CD8-positive, alpha-beta memory T cell (primary cell): ENCODE data around the gene SMIM31. TPM values are rescaled to one million over a fixed set of nuclear protein-coding genes. Genes with fewer than 3 reads are reported as not detected.

Experiments
- CTCF ChIA-PET: fragments of 350-600 bp; sonication (Branson Sonifier 250); formaldehyde crosslinking; loops from one replicate; lab custom pipeline; 2021; ENCODE audit warnings: antibody characterized with exemption; lab: Charles Lee
- POLR2A ChIA-PET: fragments of 350-600 bp; sonication (Branson Sonifier 250); formaldehyde crosslinking; loops from one replicate; lab custom pipeline; 2021; ENCODE audit warnings: antibody characterized with exemption; lab: Charles Lee
- DNase-seq, 5 donors: peaks; one replicate each; pipeline versions ENCODE4 v3.0.0 to v3.0.0-alpha.2; 2020 to 2022; ENCODE audit warnings: mixed read lengths in 1 of 5
- H3K27ac ChIP-seq: one replicate; pipeline ENCODE4 v1.7.0; 2013; ENCODE audit warnings: low read depth, mild to moderate bottlenecking, low read length, moderate library complexity
- H3K27me3 ChIP-seq: 2 replicates; pipeline ENCODE4 v1.7.0; 2013; ENCODE audit warnings: low read length, mild to moderate bottlenecking; ENCODE audit not compliant: insufficient read depth, poor library complexity, severe bottlenecking
- H3K36me3 ChIP-seq: 2 replicates; pipeline ENCODE4 v1.7.0; 2013; ENCODE audit warnings: mild to moderate bottlenecking, low read length, moderate library complexity; ENCODE audit not compliant: insufficient read depth
- H3K4me1 ChIP-seq: 2 replicates; pipeline ENCODE4 v1.7.0; 2013; ENCODE audit warnings: mild to moderate bottlenecking, low read length, moderate library complexity; ENCODE audit not compliant: insufficient read depth
- H3K4me3 ChIP-seq: 2 replicates; pipeline ENCODE4 v1.7.0; 2013; ENCODE audit warnings: mild to moderate bottlenecking, low read length
- H3K9me3 ChIP-seq: 2 replicates; pipeline ENCODE4 v1.7.0; 2013; ENCODE audit warnings: mild to moderate bottlenecking, low read length
- H3K27ac Mint-ChIP-seq, 8 donors: one replicate each; pipeline ENCODE4 v1.8.0; 2020 to 2021; ENCODE audit warnings: mixed read lengths in 8 of 8, mild to moderate bottlenecking in 6 of 8, inconsistent platforms in 3 of 8, moderate library complexity in 3 of 8
- H3K27me3 Mint-ChIP-seq, 2 donors: one replicate each; pipeline ENCODE4 v1.8.0; 2020 to 2021; ENCODE audit warnings: mixed read lengths in 2 of 2, mild to moderate bottlenecking in 1 of 2, moderate library complexity in 1 of 2
- H3K36me3 Mint-ChIP-seq, 3 donors: one replicate each; pipeline ENCODE4 v1.8.0; 2020 to 2021; ENCODE audit warnings: mixed read lengths in 3 of 3, inconsistent platforms in 1 of 3, mild to moderate bottlenecking in 1 of 3
- H3K4me1 Mint-ChIP-seq, 3 donors: one replicate each; pipeline ENCODE4 v1.8.0; 2020 to 2021; ENCODE audit warnings: mixed read lengths in 3 of 3, inconsistent platforms in 1 of 3, mild to moderate bottlenecking in 1 of 3
- H3K4me3 Mint-ChIP-seq, 7 donors: one replicate each; pipeline ENCODE4 v1.8.0; 2020 to 2021; ENCODE audit warnings: mixed read lengths in 7 of 7, mild to moderate bottlenecking in 6 of 7, moderate library complexity in 4 of 7, inconsistent platforms in 2 of 7
- H3K9me3 Mint-ChIP-seq, 5 donors: one replicate each; pipeline ENCODE4 v1.8.0; 2020 to 2022; ENCODE audit warnings: mixed read lengths in 5 of 5, mild to moderate bottlenecking in 3 of 5, moderate library complexity in 2 of 5, inconsistent platforms in 1 of 5
- polyA plus RNA-seq: library from polyadenylated mRNA; unstranded; fragments of 300-500 nt; fragmentation: Illumina TruSeq; gene quantifications from one replicate; pipeline ENCODE4 v1.2.3, GENCODE V29; 2021
- total RNA-seq, 2 experiments: library from RNA; stranded (reverse); gene quantifications; one replicate each; pipeline ENCODE4 v1.2.3, GENCODE V29; 2021

SMIM31 gene
- total and polyA plus RNA-seq, 3 experiments from 2014 or later, result not detected

DNA sequence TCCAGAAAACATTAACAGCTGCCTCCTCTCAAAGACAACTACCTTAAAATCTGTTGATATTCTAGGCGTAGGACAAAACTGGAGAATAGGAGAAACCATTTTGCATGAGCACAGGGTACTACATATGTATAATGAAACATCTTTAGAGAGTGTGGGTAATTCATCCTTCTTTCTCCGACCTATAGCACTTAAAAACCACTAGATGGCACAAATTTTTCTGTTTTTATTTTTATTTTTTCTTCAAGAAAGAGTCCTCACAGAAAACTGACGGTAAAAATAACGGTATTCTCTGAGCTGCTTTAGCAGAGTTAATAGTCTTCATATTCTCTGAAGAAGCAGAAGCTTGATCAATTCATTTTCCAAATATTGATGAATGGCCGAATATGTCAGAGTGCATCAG is 14.6 kb downstream of the SMIM31 start:
- no peak for DNase-seq
- Histone ChIP-seq H3K4me3 (no peak overlapping the region), H3K36me3 (no peaks in the 10 kb centered on the region), H3K4me1 (no peaks in the 10 kb centered on the region), H3K27me3 (no peaks in the 10 kb centered on the region), H3K9me3 (no peaks in the 10 kb centered on the region), H3K27ac (no peak overlapping the region)
- Mint-ChIP-seq H3K36me3 (no peaks in the 10 kb centered on the region), H3K4me3 (no peak overlapping the region), H3K9me3 (no peaks in the 10 kb centered on the region), H3K27me3 (peaks cover 5 to 22% of the 10 kb centered on the region in 2 donors), H3K4me1 (no peaks in the 10 kb centered on the region), H3K27ac (no peak overlapping the region)
- POLR2A ChIA-PET, result no interaction called here
- CTCF ChIA-PET, result no interaction called here

DNA sequence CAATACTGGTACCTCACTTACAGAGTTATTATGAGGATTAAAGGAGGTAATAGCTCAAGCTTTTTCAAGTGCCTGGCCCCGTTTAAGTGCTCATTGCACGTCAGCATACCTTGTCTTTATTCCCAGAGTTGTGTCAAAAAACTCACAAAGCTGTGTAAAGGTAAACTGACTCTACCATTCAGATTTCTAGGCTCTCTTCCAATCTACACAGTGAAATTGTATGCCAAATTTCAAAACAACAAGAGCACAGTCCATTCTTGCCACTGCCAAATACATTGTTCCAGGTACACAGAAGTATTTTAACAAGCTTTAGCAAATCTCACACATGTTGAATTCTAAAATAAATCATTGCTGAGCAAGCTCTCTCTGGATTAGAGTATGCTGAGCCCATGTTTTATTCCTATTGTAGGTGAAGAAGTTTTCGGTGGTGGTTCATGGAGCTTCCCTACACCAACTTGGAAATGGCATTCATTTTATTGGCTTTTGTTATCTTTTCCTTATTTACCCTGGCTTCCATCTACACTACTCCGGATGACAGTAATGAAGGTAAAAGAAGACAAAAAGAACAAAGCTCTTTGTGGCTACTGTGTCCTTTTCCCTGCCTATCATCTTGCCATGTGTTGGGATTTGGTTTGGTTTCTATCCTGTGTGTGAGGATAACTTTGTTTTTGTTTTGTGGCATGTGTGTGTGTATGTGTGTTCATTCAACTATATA is 16.2 kb downstream of the SMIM31 start:
- Mint-ChIP-seq H3K4me3 (no peak overlapping the region), H3K27ac (no peak overlapping the region)
- DNase-seq, result no peak

DNA sequence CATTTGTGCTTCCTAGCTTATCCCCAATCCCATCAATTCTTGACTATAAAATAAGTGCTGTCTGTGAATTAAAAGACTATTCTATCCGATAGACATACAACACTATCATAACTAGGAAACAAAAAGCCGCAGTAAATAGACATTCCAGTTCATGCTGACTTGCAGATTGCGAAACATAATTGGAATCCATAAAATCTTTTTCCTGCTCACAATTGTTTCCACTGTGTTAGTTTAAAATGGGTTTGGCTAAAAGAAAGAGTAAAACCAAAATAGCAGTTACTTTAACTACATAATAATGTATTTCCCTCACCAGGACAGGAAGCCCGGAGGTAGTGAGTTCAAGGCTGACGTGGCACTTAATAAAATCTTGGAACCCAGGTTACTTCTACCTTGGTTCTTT is 17.2 kb downstream of the SMIM31 start:
- POLR2A ChIA-PET, result no interaction called here
- H3K27ac Mint-ChIP-seq, result no peak overlapping the region
- no peaks in the 10 kb centered on the region for H3K9me3 Mint-ChIP-seq
- H3K4me1 Mint-ChIP-seq, result no peaks in the 10 kb centered on the region
- peaks cover 1 to 8% of the 10 kb centered on the region in 2 donors for H3K27me3 Mint-ChIP-seq
- H3K36me3 ChIP-seq, result no peaks in the 10 kb centered on the region
- H3K4me3 ChIP-seq, result no peak overlapping the region
- no peaks in the 10 kb centered on the region for H3K4me1 ChIP-seq
- H3K36me3 Mint-ChIP-seq, result no peaks in the 10 kb centered on the region
- DNase-seq, result no peak
- CTCF ChIA-PET, result no interaction called here
- H3K4me3 Mint-ChIP-seq, result no peak overlapping the region
- H3K9me3 ChIP-seq, result no peaks in the 10 kb centered on the region
- no peak overlapping the region for H3K27ac ChIP-seq
- no peaks in the 10 kb centered on the region for H3K27me3 ChIP-seq

More for the DNA sequence above, 16.2 kb downstream of the SMIM31 start:
- Mint-ChIP-seq H3K27me3 (peaks cover 3 to 15% of the 10 kb centered on the region in 2 donors), H3K4me1 (no peaks in the 10 kb centered on the region), H3K9me3 (no peaks in the 10 kb centered on the region), H3K36me3 (no peaks in the 10 kb centered on the region)
- Histone ChIP-seq H3K9me3 (no peaks in the 10 kb centered on the region), H3K4me3 (no peak overlapping the region), H3K27ac (no peak overlapping the region), H3K36me3 (no peaks in the 10 kb centered on the region), H3K4me1 (no peaks in the 10 kb centered on the region), H3K27me3 (no peaks in the 10 kb centered on the region)
- POLR2A ChIA-PET, result no interaction called here
- CTCF ChIA-PET, result interaction anchor here (1.1 kb wide), 1 partner anchor 1219 kb away, joined by 3 read pairs; no protein-coding TSS in a partner anchor

DNA sequence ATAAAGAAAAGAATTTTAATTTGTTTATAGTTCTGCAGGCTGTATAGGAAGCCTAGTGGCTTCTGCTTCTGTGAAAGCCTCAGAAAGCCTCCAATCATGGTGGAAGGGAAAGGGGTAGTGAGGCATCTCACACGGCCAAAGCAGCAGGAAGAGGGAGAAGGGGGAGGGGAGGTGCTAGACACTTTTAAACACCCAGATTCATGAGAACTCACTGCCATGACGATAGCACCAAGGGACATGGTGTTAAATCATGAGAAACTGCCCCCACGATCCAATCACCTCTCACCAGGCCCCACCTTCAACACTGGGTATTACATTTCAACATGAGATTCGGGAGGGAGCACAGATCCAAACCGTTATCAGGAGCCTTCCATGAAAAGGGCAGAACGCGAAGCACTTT is 18.1 kb downstream of the SMIM31 start:
- Histone ChIP-seq H3K27me3 (no peaks in the 10 kb centered on the region), H3K4me1 (no peaks in the 10 kb centered on the region), H3K27ac (no peak overlapping the region), H3K4me3 (no peak overlapping the region), H3K9me3 (no peaks in the 10 kb centered on the region), H3K36me3 (no peaks in the 10 kb centered on the region)
- no peak for DNase-seq
- Mint-ChIP-seq H3K27me3 (peaks cover 1 to 6% of the 10 kb centered on the region in 2 donors), H3K4me3 (no peak overlapping the region), H3K9me3 (no peaks in the 10 kb centered on the region), H3K27ac (no peak overlapping the region), H3K4me1 (no peaks in the 10 kb centered on the region), H3K36me3 (no peaks in the 10 kb centered on the region)
- ChIA-PET CTCF (no interaction called here), POLR2A (no interaction called here)

DNA sequence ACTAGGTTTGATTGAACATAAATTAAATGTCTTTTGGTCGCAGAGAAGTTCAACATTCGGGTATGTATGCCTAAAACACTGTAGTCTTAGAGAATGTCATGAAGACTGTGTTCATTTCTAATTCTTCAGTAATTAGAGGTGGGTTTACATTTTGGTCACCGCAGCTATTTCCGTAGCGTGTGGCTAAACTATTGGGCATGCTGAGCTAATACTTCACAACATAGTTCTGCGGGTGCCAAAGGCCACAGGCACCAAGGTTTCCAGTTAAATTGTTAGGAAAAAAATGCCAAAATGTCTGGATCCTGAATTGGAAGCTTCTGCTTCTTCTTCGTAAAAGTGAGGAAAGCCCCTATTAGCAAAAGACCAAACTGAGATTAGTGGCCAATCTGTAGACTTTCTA is 25.1 kb downstream of the SMIM31 start:
- Histone ChIP-seq H3K4me3 (no peak overlapping the region), H3K4me1 (no peaks in the 10 kb centered on the region), H3K27me3 (no peaks in the 10 kb centered on the region), H3K27ac (no peak overlapping the region), H3K36me3 (no peaks in the 10 kb centered on the region), H3K9me3 (no peaks in the 10 kb centered on the region)
- Mint-ChIP-seq H3K4me3 (no peak overlapping the region), H3K27me3 (no peaks in the 10 kb centered on the region), H3K36me3 (no peaks in the 10 kb centered on the region), H3K27ac (no peak overlapping the region), H3K9me3 (no peaks in the 10 kb centered on the region), H3K4me1 (no peaks in the 10 kb centered on the region)
- ChIA-PET POLR2A (no interaction called here), CTCF (interaction anchor here (1.3 kb wide), 1 partner anchor 318 kb away, joined by 3 read pairs; no protein-coding TSS in a partner anchor)
- no peak for DNase-seq

DNA sequence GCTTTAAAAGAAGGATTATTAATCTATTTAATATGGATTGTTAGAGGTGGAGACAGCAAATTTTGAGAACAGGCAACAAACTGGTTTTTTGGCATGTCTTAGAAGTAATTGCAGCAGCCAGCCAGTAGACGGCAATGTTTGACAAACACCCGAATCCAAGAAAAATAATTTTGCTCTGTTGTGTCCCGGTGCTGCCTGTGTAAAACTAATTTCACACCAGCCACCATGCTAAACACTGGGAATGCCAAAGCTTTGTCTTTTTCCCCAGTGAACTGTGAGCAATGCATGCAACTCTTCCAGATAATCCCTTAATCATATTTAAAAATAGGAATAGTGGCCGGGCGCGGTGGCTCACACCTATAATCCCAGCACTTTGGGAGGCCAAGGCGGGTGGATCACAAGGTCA is 25.9 kb downstream of the SMIM31 start:
- H3K9me3 Mint-ChIP-seq, result no peaks in the 10 kb centered on the region
- Histone ChIP-seq H3K36me3 (no peaks in the 10 kb centered on the region), H3K27ac (no peak overlapping the region), H3K27me3 (no peaks in the 10 kb centered on the region), H3K9me3 (no peaks in the 10 kb centered on the region), H3K4me1 (no peaks in the 10 kb centered on the region), H3K4me3 (no peak overlapping the region)
- no peak overlapping the region for H3K27ac Mint-ChIP-seq
- POLR2A ChIA-PET, result no interaction called here
- no peaks in the 10 kb centered on the region for H3K36me3 Mint-ChIP-seq
- no peak for DNase-seq
- H3K4me1 Mint-ChIP-seq, result no peaks in the 10 kb centered on the region
- no peaks in the 10 kb centered on the region for H3K27me3 Mint-ChIP-seq
- H3K4me3 Mint-ChIP-seq, result no peak overlapping the region
- CTCF ChIA-PET, result no interaction called here

DNA sequence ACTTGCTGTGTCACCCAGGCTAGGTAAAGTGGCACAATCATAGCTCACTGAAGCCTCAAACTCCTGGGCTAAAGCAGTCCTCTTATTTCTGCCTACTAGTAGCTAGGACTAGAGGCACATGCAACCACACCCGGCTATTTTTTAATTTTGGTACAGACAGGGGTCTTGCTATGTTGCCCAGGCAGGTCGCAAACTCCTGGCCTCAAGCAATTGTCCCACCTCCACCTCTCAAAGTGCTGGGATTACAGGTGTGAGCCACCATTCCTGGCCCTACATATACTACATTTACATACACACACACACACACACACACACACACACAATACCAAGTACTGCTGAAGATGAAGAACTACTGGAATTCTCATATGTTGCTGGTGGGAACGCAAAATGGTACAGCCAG is 26.9 kb downstream of the SMIM31 start:
- no peak overlapping the region for H3K4me3 ChIP-seq
- ChIA-PET CTCF (no interaction called here), POLR2A (no interaction called here)
- no peak overlapping the region for H3K27ac ChIP-seq
- no peaks in the 10 kb centered on the region for H3K27me3 ChIP-seq
- H3K36me3 ChIP-seq, result no peaks in the 10 kb centered on the region
- Mint-ChIP-seq H3K4me1 (no peaks in the 10 kb centered on the region), H3K27me3 (no peaks in the 10 kb centered on the region), H3K27ac (no peak overlapping the region), H3K4me3 (no peak overlapping the region), H3K9me3 (no peaks in the 10 kb centered on the region), H3K36me3 (no peaks in the 10 kb centered on the region)
- no peak for DNase-seq
- no peaks in the 10 kb centered on the region for H3K9me3 ChIP-seq
- no peaks in the 10 kb centered on the region for H3K4me1 ChIP-seq

DNA sequence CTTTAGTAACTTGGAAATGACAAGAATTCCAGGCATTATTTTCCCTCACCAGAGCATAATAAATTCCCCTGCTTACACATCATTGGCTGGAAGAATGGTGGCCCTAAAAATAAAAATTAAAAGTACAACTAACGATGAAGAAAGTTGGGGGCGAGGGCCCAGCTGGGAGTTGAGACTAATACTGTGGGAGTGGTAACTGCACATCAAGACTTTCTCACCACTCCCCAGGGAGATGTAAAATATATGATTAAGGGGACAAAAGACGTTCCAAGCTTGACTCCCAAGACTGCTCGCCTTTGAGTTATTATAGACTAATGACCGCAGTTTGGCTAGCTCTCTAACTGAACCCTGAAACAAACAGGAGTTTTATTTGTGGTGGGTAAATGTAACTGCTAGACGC is 30.0 kb downstream of the SMIM31 start:
- CTCF ChIA-PET, result no interaction called here
- no peak for DNase-seq
- Histone ChIP-seq H3K4me3 (no peak overlapping the region), H3K27me3 (no peaks in the 10 kb centered on the region), H3K9me3 (no peaks in the 10 kb centered on the region), H3K27ac (no peak overlapping the region), H3K4me1 (no peaks in the 10 kb centered on the region), H3K36me3 (no peaks in the 10 kb centered on the region)
- Mint-ChIP-seq H3K4me1 (no peaks in the 10 kb centered on the region), H3K4me3 (no peak overlapping the region), H3K27ac (no peak overlapping the region), H3K9me3 (peaks cover 0 to 2% (median 0%) of the 10 kb centered on the region in 5 donors), H3K27me3 (no peaks in the 10 kb centered on the region), H3K36me3 (no peaks in the 10 kb centered on the region)
- POLR2A ChIA-PET, result no interaction called here
